Left colon (tissue), 2 donors: ENCODE results near the gene PCED1B. TPM values are rescaled to one million over a fixed set of nuclear protein-coding genes. Genes with fewer than 3 reads are reported as not detected.
"Not testable (repeated sequence)": the region's sequence is repeated elsewhere in the genome, so short reads cannot be mapped to it uniquely, and the experiment has no call there.

Experiments used
- ATAC-seq: fragments of 200-7000 bp; cut with Tn5 transposase; one replicate; pipeline ENCODE4 v1.9.1; 2020; ENCODE audit warnings: mild to moderate bottlenecking, moderate library complexity
- DNase-seq, 2 donors: peaks; one replicate each; pipeline ENCODE4 v3.0.0-alpha.2; 2020
- intact Hi-C, 2 donors: fragments of 100-400 bp; cut with DNase I in 1 of 2; cut with micrococcal nuclease in 1 of 2; formaldehyde crosslinking; loops; one replicate each; pipeline versions ENCODE4 v1.11.2 to v1.14.0; 2022; cut with DNase I, micrococcal nuclease
- total RNA-seq, 2 donors: library from RNA; stranded (reverse); fragmentation: NEBNext Ultra II Directional; extraction: Animal tissue kit (Norgen Biotek cat#: 25700); gene quantifications; one replicate each; pipeline ENCODE4 v1.2.1, GENCODE V29; 2021
- donor health status: DM: no; HTN: no; CAD: no.
- donor health status: DM: yes; HTN: yes; CAD: no.

PCED1B gene
- total RNA-seq, 2 donors from 2014 or later, result 1.0 to 3.3 TPM

DNA sequence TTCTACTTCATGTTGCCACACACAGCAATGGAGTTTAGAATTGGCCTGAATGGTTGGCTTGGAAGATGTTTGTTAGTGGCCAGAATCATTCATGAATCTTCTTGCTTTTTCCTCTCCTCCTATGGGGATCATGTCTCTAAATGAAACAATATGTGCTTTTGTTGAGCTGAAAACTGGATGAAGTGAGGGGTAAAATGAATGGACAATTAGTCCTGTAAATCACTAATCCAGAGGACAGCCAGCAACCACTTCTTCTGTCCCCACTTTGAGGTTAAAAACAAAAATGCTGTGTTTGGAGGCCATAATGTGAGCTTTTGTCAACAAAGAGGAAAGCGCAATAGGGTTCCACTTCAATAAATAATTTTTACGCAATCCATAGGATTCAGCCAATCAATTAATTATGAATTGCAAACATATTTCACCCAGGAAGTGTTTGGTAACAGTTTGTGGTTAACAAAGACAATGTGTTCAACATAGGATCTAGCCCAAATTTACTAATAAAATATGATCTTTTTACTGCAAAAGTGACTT is 30.7 kb downstream of the PCED1B start:
- ATAC-seq, result no peak
- intact Hi-C loops, result no loop called here
- DNase-seq, result no peak

DNA sequence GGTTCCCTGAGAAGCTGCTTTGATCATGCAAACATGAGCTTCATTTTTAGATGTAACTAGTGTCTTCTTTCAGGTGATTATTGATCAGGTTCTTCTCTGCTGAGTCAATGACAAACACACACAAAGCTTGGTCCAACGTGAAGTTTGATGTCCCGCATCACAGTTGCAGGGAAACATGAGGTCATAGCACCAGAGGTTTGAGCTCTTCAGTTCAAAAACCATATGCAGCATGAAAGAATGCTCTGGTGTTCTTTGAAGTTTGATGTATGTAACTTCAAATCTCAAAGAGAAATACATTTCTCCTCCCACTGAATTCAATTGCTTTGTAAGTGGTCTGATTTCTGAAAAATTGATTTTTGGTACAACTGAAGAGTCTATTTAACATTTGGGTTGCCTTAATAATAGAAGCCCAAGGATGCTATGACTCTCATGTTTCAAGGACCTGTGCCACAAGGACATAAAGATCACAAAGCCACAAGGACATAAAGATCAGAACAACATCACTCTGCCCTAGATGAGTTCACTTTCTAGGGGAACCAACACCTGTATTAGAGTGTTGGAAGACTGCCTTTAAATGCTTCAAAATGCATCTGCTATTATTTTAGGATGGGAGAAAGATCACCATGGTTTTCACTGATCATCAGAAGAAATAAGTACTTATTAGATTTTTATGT is 31.4 kb downstream of the PCED1B start:
- DNase-seq (no peak), ATAC-seq (no peak)
- intact Hi-C loops, result no loop called here

DNA sequence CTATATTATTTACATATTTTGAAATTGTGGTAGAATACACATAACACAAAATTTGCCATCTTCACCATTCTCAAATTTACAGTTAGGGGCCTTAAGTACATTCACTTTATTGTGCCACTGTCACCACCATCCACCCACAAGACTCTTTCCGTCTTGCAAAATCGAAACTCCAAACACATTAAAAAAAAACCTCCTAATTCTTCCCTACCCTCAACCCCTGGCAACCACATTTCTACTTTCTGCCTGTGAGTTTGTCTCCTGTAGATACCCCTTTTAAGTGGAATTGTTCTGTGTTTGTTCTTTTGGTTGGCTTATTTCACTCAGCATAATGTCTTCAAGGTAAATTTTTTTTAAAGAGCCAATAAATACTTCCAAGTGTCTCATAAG is 32.0 kb downstream of the PCED1B start:
- intact Hi-C loops, result no loop called here
- DNase-seq (no peak), ATAC-seq (no peak)

DNA sequence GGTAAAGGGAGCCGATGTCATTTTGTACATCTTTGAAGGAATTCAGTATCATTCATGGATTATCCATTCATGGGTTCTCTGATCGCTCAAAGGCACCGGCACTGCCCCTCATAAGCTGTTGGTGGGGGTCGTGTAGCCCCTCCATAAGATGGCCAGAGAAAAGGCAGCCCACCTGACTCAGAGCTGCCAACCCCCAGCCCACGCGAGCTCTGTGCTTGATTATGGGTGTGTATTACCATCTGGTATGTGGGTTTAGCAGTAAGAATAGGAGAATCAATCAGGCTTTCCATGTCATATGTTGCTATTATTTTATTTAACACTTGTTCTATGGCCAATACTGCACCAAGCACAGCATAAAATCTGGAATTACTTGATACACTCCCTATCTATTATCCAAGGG is 32.4 kb downstream of the PCED1B start:
- intact Hi-C loops, result no loop called here
- DNase-seq (no peak), ATAC-seq (no peak)

DNA sequence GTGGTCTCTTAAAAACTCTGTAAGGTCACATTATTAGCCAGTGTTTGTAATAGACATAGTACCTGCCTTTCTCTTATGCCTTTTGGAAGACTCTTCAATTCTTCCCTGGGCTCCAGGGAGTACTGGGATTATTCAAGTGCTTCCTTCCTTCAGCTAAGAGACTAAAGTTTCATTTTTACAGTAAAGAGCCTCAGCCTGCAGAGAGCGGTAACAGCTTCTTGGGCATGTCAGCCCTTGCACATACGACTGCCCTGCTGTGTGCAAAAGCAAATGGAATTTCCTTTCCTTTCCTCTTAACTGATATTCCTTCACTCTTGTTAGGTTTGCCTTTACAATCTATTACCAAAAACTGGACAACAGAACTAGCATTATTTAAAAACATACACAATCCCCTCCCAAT is 33.3 kb downstream of the PCED1B start:
- intact Hi-C loops, result no loop called here
- no peak for DNase-seq
- ATAC-seq, result no peak

DNA sequence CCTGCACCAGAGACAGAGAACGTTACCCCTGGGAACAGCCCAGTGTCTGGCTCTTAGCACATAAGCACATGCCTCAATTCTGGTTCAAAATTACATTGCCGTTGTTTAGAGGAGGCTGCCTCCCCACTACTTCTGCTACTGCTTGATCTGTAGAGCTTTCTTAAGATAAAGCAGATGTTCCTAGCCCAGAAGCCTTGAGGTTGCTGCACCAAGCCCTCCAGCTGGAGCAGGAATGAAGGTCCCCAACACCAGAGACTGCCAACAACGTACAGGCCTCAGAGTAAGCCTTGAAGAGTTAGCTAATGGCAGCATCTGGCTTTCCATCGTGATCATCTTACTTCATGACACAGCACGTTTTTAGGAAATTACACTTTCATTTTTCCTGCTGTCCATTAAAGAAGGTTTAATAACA is 35.1 kb downstream of the PCED1B start:
- no peak for DNase-seq
- ATAC-seq, result no peak
- intact Hi-C loops, result no loop called here

DNA sequence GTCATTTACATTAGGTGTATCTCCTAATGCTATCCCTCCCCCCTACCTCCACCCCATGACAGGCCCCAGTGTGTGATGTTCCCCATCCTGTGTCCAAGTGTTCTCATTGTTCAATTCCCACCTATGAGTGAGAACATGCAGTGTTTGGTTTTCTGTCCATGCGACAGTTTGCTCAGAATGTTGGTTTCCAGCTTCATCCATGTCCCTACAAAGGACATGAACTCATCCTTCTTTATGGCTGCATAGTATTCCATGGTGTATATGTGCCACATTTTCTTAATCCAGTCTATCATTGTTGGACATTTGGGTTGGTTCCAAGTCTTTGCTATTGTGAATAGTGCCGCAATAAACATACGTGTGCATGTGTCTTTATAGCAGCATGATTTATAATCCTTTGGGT is 37.9 kb downstream of the PCED1B start:
- DNase-seq, intact Hi-C loops, ATAC-seq: not testable (repeated sequence)

DNA sequence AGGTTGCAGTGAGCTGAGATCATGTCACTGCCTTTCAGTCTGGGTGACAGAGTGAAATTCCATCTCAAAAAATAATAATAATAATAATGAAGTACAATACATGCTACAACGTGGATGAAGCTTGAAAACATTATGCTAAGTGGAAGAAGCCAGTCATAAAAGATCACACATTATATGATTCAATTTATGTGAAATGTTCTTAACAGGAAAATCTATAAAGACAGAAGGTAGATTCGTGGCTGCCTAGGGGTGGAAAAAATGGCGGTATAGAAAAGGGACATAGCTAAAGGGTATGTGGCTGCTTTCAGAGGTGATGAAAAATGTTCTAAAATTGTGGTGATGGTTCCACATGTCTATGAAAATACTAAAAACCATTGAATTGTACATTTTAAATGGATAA is 41.3 kb downstream of the PCED1B start:
- intact Hi-C loops, result no loop called here
- DNase-seq (no peak), ATAC-seq (no peak)

DNA sequence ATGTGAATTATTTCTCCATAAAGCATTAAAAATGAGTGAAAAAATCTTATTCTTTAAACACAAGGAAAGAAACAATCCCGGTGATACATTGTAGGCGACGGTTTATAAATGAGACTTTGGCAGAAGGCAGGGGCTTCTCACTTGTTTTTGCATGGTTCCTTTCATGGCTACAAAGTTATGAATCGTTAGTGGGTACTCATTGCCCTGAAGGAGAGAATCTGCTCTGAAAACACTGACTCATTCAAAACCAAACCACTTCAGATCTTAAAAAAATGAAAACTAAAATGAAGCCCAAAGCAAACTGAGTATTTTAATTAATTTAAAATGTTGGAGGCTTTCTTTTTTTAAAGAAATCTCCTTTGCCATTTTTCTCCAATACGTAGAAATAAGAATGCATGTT is 41.7 kb downstream of the PCED1B start:
- DNase-seq (no peak), ATAC-seq (no peak)
- intact Hi-C loops, result no loop called here

DNA sequence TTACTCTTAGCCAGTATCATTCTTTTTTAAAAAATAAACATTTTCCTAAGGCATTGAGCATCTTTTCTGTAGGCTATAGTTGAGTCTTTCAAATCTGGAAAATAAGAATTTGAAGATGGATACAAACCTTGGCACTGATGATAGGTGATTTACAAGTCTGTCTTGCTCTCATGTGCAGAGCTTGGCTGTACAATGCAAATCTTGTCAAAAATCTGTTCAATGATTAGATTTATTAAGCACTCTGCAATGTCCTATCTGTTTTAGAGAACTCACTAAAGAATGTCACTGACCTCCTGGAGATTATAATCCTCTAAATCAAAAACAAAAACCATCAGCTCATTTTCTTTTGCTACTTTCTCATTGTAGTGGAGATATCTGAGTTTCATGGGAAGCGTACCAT is 43.2 kb downstream of the PCED1B start:
- DNase-seq (no peak), ATAC-seq (no peak)
- intact Hi-C loops, result no loop called here

DNA sequence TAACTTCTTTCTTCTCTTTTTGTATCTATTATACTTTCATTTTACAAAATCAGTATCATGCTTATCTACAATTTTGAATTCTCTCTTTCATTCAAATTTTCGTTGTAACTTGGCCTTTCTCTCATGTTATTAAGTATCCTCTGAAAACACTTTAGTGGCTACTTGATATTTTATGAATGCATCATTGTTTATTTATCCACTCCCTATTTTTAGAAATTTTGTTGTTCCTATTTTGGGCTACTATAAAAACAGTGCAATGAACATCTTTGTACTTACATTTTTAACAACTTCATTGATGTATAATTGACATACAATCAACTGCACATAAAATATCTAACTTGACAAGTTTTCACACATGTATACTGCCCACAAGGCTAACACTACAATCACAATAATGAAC is 44.3 kb downstream of the PCED1B start:
- intact Hi-C loops, result no loop called here
- ATAC-seq (no peak), DNase-seq (no peak)

DNA sequence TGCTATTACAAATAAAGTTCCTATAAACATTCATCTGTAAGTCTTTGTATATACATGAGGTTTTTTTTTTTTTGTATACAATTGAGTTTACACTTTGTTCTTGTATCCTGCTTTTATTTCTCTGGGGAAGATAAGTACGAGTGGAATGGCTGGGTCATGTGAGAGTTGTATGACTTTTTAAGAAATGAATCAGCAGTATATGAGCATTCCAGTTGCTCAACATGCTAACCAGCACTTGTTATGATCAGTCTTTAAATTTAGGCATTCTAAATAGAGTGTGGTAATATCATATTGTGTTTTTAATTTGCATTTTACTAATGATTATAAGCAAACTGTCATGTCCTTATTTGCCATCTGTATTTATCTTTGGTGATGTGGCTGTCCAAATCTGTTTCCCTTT is 45.0 kb downstream of the PCED1B start:
- intact Hi-C loops, result no loop called here
- DNase-seq (no peak), ATAC-seq (no peak)

DNA sequence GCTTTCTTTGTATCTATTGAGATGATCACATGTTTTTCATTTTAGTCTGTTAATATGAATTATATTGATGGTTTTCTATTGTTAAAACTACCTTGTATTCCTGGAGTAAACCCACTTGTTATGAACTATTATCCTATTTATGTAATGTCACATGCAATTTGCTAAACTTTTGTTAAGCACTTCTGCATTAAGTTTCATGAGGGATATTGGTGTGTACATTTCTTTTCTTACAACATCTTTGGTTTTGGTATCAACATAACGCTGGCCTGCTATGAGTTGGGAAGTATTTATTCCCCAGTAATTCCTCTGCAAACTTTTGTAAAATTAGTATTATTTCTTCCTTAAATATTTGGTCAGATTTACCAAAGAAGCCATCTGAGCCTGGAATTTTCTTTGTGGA is 46.8 kb downstream of the PCED1B start:
- ATAC-seq (no peak), DNase-seq (no peak)
- intact Hi-C loops, result no loop called here

DNA sequence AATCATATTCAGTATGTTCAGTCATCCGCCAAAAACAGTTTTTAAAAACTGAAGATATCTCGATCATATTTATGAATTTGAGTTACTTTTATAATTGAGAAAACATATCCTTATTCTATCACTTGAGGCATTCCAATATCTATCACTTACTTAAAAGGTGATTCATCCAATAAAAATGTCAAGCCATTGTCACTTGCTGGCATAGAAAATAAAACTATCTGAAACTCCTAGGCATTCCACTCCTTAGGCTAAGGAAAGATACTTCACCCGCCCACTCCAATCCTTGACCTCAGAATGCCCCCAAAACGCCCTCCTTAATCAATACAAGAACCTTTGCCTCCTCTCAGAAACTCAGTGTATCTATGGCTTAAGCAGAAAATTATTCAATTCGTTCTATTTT is 51.6 kb downstream of the PCED1B start:
- intact Hi-C loops, result no loop called here
- DNase-seq (no peak), ATAC-seq (no peak)

DNA sequence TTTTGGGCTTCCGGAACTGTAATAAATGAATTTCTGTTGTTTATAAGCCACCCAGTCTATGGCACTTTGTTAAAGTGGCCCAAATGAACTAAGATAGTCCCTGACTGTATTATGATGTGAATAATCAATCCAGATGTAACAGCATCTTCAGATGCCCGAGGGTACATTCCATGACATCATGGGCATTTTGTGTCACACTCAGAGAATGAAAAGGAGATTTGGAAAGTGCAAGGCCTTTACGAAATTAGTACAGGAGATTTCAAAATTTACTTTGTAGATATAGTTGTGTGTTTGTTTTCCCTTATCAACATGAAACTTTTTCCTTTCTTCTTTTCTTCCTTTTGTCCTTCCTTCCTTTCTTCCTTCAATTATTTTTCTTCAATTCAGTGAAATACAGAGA is 54.6 kb downstream of the PCED1B start:
- intact Hi-C loops, result no loop called here
- DNase-seq (no peak), ATAC-seq (no peak)

DNA sequence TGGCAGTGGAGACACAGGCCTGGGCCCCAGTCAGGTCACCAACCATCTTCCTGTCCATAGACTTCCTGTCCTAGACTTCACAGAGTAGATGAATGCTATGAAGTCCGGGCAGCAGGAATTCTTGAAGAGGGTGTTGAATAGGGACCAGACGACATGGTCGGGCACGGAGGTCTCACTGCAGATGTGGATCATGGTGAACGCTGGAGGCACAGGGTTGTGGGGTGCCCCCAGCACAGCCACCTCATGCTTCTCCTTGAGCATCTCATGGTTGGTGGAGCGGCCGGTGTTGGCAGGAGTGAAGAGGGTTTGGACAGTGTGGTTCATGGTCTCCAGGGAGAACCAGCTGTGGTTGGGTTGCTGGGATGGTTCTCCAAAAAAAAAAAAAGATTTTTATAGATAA is 56.2 kb downstream of the PCED1B start:
- DNase-seq (no peak), ATAC-seq (no peak)
- intact Hi-C loops, result no loop called here

DNA sequence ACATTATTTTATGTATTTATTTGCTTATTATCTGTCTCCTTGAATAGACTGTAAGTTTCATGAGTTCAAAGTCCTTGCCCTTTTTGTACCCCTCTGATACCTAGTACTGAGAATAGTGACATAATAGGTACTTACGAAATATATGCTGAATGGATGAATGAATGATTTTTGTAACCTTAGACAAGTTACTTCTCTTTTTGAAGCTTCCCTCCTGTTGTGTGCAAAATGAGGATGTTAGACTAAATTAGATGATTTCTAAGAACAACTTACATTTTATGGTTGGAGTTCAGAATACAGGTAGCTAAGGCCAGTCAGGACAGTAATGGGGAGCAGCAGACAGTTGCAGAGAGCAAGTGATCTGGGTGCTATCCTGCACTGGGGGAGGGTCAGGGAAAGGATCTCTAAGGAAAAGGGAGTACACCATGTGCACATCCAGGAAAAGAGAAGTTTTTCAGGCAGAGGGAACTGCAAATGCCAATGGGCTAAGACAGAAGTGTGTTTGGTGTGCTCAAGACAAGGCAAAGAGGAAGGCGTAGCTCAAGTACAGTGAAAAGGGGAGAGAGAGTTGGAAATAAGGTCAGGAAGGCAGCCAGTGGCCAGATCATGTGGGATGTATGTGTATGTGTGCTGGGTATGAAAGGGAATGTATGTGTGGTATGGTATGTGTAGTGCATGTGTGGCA is 59.7 kb downstream of the PCED1B start:
- DNase-seq, result no peak
- intact Hi-C loops, result no loop called here
- ATAC-seq, result no peak

DNA sequence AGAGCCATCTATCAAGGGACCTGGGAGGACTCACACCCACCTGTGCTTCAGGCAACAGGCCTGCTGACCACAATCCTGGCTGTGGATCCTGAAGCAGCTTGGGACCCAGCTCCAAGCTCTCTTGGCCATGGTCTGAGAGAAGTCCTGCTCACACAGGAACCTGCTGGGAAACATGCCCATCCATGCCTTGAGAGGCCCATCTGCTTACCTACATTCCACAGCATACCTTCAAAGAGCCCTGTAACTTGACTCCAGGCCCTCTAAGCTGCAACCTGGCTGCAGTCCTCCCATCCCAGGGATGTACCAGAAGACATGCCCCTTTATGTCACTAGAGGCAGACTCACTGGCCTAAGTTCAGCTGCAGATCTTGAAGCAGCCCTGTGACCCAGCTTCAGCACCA is 62.0 kb downstream of the PCED1B start:
- intact Hi-C loops, result no loop called here
- ATAC-seq (no peak), DNase-seq (no peak)

DNA sequence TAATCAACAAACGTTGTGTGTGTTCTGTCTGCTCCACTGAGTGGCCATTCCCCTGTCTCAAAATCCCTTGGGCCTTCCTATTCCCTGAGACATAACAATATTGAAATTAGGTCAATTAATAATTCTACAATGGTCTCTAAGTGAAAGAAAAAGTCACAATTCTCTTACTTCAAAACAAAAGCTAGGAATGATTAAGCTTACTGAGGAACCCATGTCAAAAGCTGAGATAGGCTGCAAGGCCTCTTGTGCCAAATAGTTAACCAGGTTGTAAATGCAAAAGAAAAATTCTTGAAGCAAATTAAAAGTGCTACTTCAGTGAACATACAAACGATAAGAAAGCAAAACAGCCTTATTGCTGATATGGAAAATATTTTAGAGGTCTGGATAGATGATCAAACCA is 65.3 kb downstream of the PCED1B start:
- intact Hi-C loops, result no loop called here
- DNase-seq, result no peak
- no peak for ATAC-seq

DNA sequence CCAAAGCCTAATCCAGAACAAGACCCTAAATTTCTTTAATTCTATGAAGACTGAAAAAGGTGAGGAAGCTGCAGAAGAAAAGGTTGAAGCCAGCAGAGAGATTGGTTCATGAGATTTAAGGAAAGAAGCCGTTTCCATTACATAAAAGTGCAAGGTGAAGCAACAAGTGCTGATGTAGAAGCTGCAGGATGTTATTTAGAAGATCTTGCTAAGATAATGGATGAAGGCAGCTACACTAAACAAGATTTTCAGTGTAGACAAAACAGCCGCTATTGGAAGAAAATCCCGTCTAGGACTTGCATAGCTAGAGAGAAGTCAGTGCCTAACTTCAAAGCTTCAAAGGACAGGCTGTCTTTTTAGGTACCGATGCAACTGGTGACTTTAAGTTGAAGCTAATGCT is 65.8 kb downstream of the PCED1B start:
- no peak for DNase-seq
- intact Hi-C loops, result no loop called here
- ATAC-seq, result no peak

DNA sequence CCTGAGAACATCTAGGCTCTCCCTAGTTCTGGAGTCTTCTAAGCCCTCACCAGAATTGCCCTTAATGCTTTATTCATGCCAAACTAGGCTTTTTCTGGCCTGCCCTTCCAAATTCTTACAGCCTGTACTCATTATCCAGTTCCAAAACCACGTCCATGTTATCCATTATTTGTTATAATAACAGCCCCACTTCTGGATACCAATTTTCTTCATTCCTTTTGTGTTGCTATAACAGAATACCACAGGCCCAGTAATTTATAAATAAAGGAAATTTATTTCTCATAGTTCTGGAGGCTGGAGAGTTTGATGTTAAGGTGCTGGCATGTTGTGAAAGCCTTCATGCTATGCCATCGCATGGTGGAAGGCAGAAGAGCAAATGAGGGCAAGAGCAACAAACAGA is 68.3 kb downstream of the PCED1B start:
- ATAC-seq, result no peak
- intact Hi-C loops, result no loop called here
- DNase-seq, result no peak
